Heart right ventricle (tissue), 16 donors: ENCODE data around the gene PTPRE. TPM values are rescaled to one million over a fixed set of nuclear protein-coding genes. Genes with fewer than 3 reads are reported as not detected.

Source experiments
- ATAC-seq, 8 donors: fragments of 200-7000 bp; cut with Tn5 transposase; one replicate each; pipeline ENCODE4 v1.9.1; 2020; ENCODE audit warnings: mild to moderate bottlenecking in 8 of 8, moderate library complexity in 8 of 8, moderate number of reproducible peaks in 1 of 8
- DNase-seq, 2 donors: peaks; one replicate each; pipeline ENCODE4 v3.0.0-alpha.2; 2020
- H3K27ac ChIP-seq, 10 donors: fragments of 200-600 bp; sonication (generic) in 2 of 10; one replicate each; pipeline versions ENCODE4 v1.5.0 to v1.8.0; 2020 to 2022; ENCODE audit warnings: mild to moderate bottlenecking in 3 of 10
- H3K27me3 ChIP-seq, 7 donors: fragments of 200-600 bp; one replicate each; pipeline ENCODE4 v1.8.0; 2021 to 2022; ENCODE audit warnings: mild to moderate bottlenecking in 2 of 7
- H3K36me3 ChIP-seq, 9 donors: fragments of 200-600 bp; sonication (generic) in 1 of 9; one replicate each; pipeline versions ENCODE4 v1.5.0 to v1.8.0; 2020 to 2022; ENCODE audit warnings: mild to moderate bottlenecking in 2 of 9
- H3K4me1 ChIP-seq, 9 donors: fragments of 200-600 bp; sonication (generic) in 1 of 9; one replicate each; pipeline versions ENCODE4 v1.5.0 to v1.8.0; 2020 to 2022; ENCODE audit warnings: mild to moderate bottlenecking in 4 of 9
- H3K4me3 ChIP-seq, 10 donors: fragments of 200-600 bp; sonication (generic) in 2 of 10; one replicate each; pipeline versions ENCODE4 v1.5.0 to v1.8.0; 2020 to 2022; ENCODE audit warnings: mild to moderate bottlenecking in 7 of 10, moderate library complexity in 2 of 10
- H3K9me3 ChIP-seq, 11 donors: fragments of 200-600 bp in 10 of 11; sonication (generic) in 2 of 11; one replicate each; pipeline versions ENCODE4 v1.5.0 to v1.8.0; 2013 to 2022; ENCODE audit warnings: mild to moderate bottlenecking in 2 of 11, control low read depth in 1 of 11, moderate library complexity in 1 of 11
- WGBS, 2 donors: extraction: QIAGEN DNeasy Blood & Tissue Kit; methylation state at CpG; one replicate each; pipeline ENCODE4 v1.1.7; 2013; ENCODE audit warnings: inconsistent platforms in 1 of 2; 5-methylcytosine and 5-hydroxymethylcytosine counted together
- intact Hi-C, 10 donors: fragments of 100-400 bp; cut with DNase I; formaldehyde crosslinking; loops; one replicate each; pipeline versions ENCODE4 v1.11.1 to v1.14.2; 2022
- polyA plus RNA-seq, 2 donors: library from polyadenylated mRNA; stranded (reverse); fragments of 200-250 nt; gene quantifications; one replicate each; pipeline ENCODE4 v1.2.3, GENCODE V29; 2013
- total RNA-seq, 10 donors: library from RNA; stranded (reverse); fragmentation: NEBNext Ultra II Directional in 3 of 10; extraction: Animal tissue kit (Norgen Biotek cat#: 25700) in 3 of 10; gene quantifications; one replicate each; pipeline versions ENCODE4 v1.2.1 to v1.2.4, GENCODE V29; 2021 to 2023
- TF ChIP-seq, protein P1 (sequence below), 9 donors: fragments of 200-600 bp; sonication (generic) in 2 of 9; IDR thresholded peaks; one replicate each; pipeline versions ENCODE4 v1.5.0 to v1.8.0; 2021 to 2022; ENCODE audit warnings: antibody characterized with exemption in 9 of 9, mild to moderate bottlenecking in 5 of 9, moderate library complexity in 1 of 9
- donor health status: Arrhythmogenic right ventricular cardiomyopathy.
- donor health status: ischemic (EF 13 %, LVEDD 7.1; RV severe dilation, severe dysfunction).
- donor health status: healthy with polysubstance abuse.
- donor health status: DM: no; HTN: yes; CAD: no.
- donor health status: DM: no; HTN: no; CAD: no.
- donor health status: ischemic (EF 25% LVEDD 6.9; RV normal size, moderate dysfunction).
- donor health status: ischemic (EF 25% LVEDD 5.7; RV mildly dilated, moderate dysfunction).
- donor health status: healthy.
- donor health status: DM: yes; HTN: yes; CAD: no.
- donor health status: Ischemic cardiomyopathy.
- donor health status: ischemic (EF 35%, LVEDD 5.7; RV mildly dilated, moderate dysfunction).
- donor health status: nonischemic (EF 11% LVEDD 7.7; RV severe dilation, severe dysfunction).
- donor health status: DM: yes; HTN: yes; CAD: no.
- donor health status: PGD.
- donor health status: ischemic (EF 29% LVEDD 5.4; RV normal size, mild dysfunction).
- donor health status: nonischemic (EF 23%, LVEDD 6.1; RV moderate dilation, normal function).

The PTPRE gene
- total and polyA plus RNA-seq, 12 donors = 6.1 to 42.8 (median 22.1) TPM

DNA sequence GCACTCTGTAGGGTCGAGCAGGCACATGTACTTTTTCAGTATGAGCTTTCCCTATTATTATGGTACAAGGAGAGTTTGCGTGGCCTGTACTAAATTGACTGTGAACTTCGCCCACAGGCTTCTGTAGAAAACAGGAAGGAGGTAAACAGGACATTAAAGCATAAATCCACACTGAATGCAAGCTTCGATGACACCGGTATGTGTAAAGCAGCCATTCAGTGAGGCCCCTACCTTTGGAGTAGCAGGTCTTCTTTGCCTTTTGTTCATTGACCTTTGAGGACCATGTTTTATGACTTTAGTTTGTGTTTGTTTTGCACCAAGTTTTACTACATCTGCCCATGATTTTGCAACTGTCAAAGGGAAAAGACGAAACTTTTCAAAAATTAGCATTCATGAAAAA is 204.8 kb downstream of the PTPRE start:
- intact Hi-C loops = loop anchor here in 1 of 10 donors (1.0 kb wide), 1 partner anchor 17 kb away; no protein-coding TSS in a partner anchor
- TF ChIP-seq, protein P1, sequence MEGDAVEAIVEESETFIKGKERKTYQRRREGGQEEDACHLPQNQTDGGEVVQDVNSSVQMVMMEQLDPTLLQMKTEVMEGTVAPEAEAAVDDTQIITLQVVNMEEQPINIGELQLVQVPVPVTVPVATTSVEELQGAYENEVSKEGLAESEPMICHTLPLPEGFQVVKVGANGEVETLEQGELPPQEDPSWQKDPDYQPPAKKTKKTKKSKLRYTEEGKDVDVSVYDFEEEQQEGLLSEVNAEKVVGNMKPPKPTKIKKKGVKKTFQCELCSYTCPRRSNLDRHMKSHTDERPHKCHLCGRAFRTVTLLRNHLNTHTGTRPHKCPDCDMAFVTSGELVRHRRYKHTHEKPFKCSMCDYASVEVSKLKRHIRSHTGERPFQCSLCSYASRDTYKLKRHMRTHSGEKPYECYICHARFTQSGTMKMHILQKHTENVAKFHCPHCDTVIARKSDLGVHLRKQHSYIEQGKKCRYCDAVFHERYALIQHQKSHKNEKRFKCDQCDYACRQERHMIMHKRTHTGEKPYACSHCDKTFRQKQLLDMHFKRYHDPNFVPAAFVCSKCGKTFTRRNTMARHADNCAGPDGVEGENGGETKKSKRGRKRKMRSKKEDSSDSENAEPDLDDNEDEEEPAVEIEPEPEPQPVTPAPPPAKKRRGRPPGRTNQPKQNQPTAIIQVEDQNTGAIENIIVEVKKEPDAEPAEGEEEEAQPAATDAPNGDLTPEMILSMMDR (IDR thresholded peaks at IDR 0.05) = no peak
- WGBS, 2 donors = 96 to 99% methylated on average over 6 of the region's 6 CpGs
- no peaks in the 10 kb centered on the region for H3K4me1 ChIP-seq
- H3K4me3 ChIP-seq = no peak overlapping the region
- no peaks in the 10 kb centered on the region for H3K9me3 ChIP-seq
- DNase-seq (no peak), ATAC-seq (no peak)
- H3K27me3 ChIP-seq = peaks cover 0 to 5% (median 0%) of the 10 kb centered on the region in 7 donors
- peaks cover 0 to 97% (median 0%) of the 10 kb centered on the region in 9 donors for H3K36me3 ChIP-seq
- no peak overlapping the region for H3K27ac ChIP-seq

DNA sequence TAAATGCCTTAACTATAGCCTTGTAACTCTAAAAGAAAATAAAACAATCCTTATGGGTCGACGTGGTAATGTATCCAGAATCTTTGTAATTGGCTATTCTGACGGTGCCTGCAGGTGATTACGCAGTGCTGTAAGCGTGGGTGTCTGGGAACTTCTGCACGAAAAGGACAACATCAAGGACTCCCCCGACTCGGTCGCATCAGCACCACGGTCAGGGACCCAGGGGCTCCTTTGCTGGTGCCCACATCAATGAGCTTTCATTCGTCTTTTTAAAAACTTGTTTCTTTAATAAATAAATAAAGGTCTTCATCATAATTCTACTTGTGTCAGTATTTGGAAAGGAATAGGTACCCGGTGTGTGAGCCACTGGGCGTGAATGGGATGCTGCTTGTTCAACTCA is 206.1 kb downstream of the PTPRE start:
- no peaks in the 10 kb centered on the region for H3K9me3 ChIP-seq
- no peak for DNase-seq
- no peaks in the 10 kb centered on the region for H3K4me1 ChIP-seq
- H3K27ac ChIP-seq = no peak overlapping the region
- H3K36me3 ChIP-seq = peaks cover 0 to 84% (median 0%) of the 10 kb centered on the region in 9 donors
- intact Hi-C loops = no loop called here
- no peak overlapping the region for H3K4me3 ChIP-seq
- no peak for ATAC-seq
- peaks cover 0 to 5% (median 0%) of the 10 kb centered on the region in 7 donors for H3K27me3 ChIP-seq
- 94 to 95% methylated on average over 13 of the region's 13 CpGs for WGBS, 2 donors
- TF ChIP-seq, protein P1 (IDR thresholded peaks at IDR 0.05) = no peak

DNA sequence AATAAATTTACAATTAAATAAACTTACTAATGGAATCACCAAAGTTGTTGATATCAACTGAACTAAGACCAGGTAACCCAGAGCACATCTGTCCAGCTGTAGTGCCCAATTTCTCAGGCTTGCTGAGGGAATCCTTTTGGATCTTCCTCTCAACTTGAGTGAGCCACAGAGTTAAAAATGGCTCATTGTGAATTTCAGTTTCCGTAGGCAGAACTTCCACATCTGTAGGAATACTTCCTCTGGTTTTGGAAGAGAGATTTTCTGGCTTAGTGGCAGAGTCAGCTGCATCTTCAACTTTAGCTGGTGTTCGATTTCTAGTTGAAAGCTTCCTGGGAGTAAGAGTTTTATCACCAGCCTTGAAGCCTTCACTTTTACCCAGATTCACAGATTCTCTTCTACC is 208.0 kb downstream of the PTPRE start:
- H3K27me3 ChIP-seq = peaks cover 0 to 12% (median 0%) of the 10 kb centered on the region in 7 donors
- TF ChIP-seq, protein P1 (IDR thresholded peaks at IDR 0.05) = no peak
- intact Hi-C loops = no loop called here
- WGBS, 2 donors = 81 to 90% methylated on average over 2 of the region's 2 CpGs
- peaks cover 0 to 77% (median 0%) of the 10 kb centered on the region in 9 donors for H3K36me3 ChIP-seq
- H3K4me3 ChIP-seq = no peak overlapping the region
- H3K27ac ChIP-seq = no peak overlapping the region
- no peak for DNase-seq
- no peaks in the 10 kb centered on the region for H3K4me1 ChIP-seq
- H3K9me3 ChIP-seq = no peaks in the 10 kb centered on the region
- no peak for ATAC-seq

DNA sequence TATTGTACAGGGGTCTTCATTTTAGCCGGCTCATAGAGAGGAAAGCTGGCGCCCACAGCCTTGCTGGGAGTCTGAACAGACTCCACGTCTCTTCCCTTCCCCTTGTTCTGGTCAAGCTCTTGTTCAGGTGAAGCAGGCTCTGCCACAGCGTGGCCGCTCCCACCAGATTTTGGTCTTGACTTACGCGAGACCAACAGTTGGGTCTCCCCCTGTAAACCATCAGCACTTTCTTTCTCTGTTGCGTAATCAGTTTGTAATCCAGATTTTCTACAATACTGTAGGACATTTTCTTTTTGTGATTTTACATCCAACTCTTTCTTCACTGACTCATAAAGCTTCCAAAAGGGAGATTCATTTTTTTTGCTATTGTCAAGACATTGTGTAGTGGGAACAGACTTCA is 208.5 kb downstream of the PTPRE start:
- Histone ChIP-seq H3K36me3 (peaks cover 0 to 72% (median 0%) of the 10 kb centered on the region in 9 donors), H3K9me3 (no peaks in the 10 kb centered on the region), H3K4me3 (no peak overlapping the region), H3K27me3 (peaks cover 0 to 17% (median 0%) of the 10 kb centered on the region in 7 donors), H3K27ac (no peak overlapping the region), H3K4me1 (no peaks in the 10 kb centered on the region)
- ATAC-seq (no peak), DNase-seq (no peak)
- 97 to 99% methylated on average over 8 of the region's 8 CpGs for WGBS, 2 donors
- TF ChIP-seq, protein P1 (IDR thresholded peaks at IDR 0.05) = no peak
- intact Hi-C loops = no loop called here
